ENCODE measurements around the gene SUMF1.
A peak's percentile ranks its signal among the peaks of the same experiment; 100 is the strongest.

SUMF1 gene

DNA sequence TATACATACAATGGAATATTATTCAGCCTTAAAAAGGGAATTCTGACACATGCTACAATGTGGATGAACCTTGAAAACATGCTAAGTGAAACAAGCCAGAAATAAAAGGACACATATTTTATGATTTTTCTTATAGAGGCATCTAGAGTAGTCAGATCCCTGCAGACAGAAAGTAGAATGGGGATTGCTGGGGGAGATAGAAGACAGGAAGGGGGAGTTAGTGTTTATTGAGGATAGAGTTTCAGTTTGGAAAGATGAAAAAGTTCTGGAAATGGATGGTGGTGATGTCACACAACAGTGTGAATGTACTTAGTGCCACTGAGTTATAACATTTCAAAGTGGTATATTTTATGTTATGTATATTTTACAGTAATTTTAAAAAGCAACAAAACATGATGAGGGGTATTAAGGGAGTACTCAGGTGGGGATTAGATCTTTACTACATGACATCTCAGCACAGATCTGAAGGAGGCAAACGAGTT is 30.8 kb upstream of the SUMF1 start:
- DNase-seq (ENCODE audit: low read depth in 3 of 3): no peak

DNA sequence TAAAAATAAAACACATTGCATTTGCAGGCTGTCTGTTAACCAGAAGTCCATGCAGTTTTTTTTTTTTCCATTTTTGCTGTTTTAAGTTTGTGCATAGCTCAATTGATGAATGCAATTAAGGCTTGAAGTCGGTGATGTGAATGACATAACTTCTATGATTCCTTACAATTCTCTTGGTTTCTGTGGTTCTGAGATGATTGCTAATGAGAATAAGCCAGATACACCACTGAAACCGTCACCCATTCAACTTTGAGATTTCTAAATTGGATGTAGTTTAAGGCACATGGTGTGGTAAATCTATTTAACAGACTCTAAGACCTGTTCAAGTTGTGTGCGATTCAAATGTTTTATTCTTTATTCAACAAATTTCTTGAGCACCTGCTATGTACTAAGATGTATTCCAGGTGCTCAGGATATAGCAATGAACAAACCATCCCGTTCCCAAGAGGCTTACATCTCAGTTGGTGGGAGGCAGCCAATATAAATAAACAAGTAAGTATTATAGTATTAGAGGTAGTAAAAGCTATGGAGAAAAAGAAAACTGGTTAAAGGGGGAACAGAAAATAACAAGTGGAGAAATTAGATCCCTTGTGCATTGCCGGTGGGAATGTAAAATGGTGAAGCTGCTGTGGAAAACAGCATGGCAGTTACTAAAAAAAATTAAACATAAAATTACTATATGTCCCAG is 30.1 kb upstream of the SUMF1 start:
- DNase-seq (ENCODE audit: low read depth in 3 of 3): no peak

DNA sequence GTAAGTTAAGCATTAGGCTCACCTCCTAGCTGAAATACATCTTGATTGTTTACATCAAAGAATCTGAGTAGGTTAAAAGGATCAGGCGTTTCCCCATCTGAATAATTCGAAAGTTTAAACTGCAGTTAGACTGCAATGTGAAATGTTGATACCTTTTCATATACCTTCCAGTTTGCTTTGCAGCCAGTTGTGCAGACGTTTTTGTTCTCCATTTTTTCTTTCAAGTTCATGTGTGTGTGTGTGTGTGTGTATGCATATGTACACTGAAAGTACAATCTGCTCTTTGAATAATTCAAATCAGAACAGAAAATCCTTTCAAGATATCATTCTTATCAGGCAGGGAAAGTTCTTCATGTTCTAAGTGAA is 29.0 kb upstream of the SUMF1 start:
- DNase-seq (ENCODE audit: low read depth in 3 of 3): no peak

DNA sequence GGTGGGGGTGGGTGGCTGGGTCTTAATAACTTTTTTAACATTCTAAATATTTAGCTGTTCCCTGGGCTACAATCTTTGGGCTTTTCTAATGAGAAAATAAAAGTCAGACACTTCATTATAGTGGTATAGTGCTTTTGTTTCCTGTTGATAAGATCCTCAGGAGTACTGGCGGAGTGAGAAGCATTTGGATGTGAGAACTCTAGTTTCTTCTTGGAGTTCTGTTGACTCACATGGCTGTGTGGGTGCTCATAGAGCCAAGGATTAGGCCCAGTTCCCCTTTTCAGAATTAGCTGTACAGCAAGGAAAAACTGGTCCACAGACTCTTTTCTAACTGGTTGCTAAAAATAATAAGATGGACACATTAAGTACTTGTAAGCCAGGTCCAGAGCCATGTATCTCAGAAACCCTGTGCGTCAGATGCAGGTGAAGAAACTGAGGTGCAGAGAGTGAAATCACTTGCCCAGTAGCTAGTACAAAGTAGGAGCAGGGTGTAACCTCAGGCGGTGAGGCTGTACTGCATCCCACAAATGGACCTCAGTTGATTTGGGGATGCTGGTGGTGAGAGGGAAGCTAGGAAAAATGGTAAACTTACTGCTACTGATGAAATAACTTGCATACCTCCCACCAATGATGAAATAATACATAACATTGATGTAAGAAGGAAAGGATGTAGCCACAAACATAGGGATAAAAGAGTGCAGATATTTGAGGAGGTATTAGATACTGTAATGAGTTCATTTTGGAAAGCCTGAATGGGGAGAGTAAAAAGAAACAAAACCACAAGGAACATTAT is 28.4 kb upstream of the SUMF1 start:
- no peak for DNase-seq (ENCODE audit: low read depth in 3 of 3)

DNA sequence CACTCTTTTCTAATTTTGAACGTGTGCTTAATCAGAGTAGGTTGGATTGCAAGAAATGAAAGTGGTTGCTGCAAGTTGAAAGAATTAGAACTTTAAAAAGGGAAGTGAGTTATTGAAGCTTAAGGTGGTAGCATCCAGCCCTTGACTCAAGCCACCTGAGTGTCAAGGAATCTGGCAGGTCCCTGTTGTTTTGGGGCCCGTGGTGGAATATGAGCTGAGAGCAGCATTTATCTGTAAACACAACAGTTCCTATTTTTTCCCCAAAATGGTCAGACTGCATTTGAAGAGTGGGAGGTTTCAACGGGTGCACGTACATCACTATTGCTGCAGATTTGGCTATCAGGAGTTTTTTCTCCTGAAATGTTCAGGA is 27.8 kb upstream of the SUMF1 start:
- no peak for DNase-seq (ENCODE audit: low read depth in 3 of 3)

DNA sequence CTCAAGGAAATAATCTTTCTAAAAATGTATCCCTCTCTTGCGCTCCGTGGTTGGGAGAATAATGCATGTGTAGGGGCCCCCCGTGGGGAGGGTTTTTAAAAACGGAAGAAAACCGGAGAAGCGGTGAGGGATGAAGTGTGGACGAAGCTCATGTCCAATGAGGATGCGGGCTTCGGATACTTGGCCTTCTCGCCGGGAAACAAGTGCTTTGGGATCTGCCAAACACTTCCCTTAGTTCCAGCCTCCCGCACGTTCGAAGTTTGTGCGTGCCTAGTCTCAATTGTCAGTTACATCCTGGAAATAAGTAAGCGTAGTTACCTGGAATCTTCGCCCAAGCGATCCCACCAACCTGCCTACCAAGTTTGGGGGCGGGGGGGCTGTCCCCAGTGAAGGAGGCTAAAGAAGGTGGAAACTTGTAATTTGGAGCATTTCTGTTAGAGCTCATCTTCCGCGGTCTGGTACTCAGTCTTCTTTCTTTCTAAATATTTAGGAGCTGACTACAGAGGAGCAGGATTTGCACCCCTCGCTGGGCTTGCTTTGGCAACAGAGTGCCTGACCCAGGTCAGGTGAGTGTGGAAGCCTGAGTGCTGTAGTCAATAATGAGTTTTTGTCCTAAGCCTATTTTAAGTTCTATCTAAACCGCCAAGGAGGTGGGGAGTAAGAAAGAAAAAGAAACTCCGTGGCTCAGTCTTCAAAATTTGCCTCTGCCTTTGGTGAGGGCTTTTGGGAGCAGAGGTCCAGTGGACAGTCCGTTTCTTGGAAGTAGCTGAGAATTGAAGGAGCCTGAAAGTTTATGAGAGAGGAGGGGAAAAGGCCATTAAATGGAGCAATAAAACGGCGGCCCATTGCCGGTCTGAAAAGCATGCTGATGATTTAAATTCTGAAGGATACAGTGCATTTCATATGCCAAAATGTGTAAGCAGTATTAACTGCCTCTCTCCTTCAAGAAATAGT is 27.1 kb upstream of the SUMF1 start:
- no peak for DNase-seq (ENCODE audit: low read depth in 3 of 3)

DNA sequence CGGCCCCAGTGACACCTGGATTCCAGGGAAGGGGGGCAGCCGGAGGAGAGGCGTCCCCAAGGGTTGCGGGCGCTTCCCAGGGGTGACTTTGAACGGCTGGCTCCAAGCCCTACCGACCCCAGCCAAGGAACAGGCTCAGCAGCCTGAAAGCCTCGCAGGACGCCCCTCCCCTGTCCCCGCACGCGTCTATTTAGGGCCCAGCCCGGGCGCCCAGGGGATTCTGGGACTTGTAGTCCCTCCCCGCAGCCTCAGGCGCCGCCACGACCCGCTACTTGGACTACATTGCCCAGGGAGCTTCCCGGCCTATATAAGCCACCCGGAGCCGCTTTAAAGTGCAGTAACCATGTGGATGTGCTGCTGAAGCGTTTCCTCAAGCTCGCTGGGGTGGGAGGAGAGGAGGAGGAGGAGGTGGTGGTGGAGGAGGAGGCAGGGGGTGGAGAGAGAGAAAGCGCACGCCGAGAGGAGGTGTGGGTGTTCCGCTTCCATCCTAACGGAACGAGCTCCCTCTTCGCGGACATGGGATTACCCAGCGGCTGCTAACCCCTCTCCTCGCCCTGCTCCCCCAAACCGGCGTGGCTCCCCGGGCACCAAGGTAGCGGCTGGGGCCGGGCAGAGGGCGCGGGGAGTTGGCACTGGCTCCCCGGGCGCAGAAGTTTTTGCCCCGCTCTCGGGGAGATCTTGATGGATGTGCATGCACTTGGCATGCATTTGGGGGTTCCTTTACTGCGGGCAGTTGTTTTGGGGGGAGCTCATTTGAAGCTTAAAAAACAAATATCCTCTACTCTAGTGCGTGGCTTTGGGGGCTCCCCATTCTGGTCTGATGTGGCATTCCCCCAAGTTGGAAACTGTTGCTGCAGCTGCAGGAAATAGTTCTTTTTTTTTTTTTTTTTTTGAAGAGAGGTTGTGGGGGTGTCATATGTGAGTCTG is 26.2 kb upstream of the SUMF1 start, which contains the start of gene ITPR1:
TSS of gene ITPR1 (plus strand) at position 335 of the 927 bp plus-strand sequence. CDS start 23,144 bp downstream, outside the sequence.
- DNase-seq (ENCODE audit: low read depth in 3 of 3): peak; percentile 93 to 98 (median 98)

DNA sequence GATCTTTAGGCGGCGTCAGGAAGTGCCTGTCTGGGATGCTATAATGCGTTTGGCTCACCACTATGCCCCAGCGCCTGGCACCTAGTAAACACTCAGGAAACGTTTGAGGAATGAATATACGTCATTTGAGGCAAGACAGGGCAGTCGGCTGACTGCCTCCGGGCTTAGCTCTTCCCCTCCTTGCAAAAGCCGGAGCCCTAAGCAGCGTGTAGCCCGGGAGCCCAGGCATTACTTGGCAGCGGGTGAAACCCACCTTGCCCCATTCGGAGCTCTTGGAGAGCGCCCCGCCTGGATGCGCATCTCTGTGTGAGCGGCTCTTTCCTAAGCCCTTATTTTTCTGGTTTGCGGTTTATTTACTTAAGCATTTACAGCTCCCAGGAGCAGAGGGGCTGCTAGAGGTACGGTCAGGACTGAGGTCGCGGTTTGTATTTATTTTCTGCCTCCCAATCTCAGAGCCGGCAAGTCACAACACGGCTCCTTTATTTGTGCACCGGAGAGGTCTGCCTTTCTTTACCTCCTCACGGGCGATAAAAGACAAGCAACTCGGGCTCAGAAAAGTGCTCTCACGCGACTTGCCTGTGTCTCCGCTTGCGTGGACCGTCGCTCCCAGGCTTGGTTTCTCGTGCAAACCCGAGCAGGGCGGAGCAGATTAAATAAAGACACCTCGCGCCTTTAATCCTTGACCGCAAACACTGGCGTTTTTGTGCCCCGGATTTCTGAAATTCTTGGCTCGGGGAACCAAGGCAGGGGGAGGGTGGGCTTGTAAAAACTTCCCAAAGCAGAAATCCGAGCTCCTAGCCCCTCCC is 25.3 kb upstream of the SUMF1 start:
- peak in 1 of 3 donors; percentile 19 for DNase-seq (ENCODE audit: low read depth in 3 of 3)

DNA sequence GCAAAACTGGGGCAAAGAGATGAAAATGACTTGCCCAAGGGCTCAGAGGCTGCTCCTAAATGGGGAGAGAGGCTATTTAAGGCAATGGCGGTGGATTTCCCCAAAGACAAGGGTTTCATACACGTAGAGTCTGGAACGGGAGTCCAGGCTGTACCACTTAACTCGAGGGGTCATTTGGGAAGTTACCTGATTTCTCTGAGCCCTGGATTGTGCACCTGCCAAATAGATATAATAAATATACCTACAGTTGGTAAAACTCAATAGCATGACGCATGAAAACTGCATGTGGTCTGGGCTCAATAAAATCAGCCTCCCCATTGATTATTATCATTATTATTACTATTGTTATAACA is 24.8 kb upstream of the SUMF1 start:
- no peak for DNase-seq (ENCODE audit: low read depth in 3 of 3)

DNA sequence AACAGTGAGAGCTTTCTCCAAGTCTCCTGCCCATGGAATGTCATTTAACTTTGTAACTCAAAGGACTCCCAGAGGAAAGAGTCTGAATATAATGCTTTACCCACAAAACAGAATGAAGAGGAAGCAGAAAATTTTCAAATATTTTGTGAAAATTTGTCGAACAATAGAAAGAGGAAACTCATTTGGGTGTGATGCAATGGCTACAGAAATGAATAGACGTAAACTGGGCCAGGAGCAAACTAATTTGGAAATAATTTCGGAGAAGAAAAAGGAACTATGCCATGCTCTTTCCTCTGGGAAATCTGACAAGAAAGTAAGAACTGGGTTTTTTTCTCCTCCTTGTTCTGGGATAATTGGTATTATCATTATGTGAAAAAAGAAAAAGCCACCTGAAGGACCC is 11.2 kb upstream of the SUMF1 start:
- DNase-seq (ENCODE audit: low read depth in 3 of 3): no peak

DNA sequence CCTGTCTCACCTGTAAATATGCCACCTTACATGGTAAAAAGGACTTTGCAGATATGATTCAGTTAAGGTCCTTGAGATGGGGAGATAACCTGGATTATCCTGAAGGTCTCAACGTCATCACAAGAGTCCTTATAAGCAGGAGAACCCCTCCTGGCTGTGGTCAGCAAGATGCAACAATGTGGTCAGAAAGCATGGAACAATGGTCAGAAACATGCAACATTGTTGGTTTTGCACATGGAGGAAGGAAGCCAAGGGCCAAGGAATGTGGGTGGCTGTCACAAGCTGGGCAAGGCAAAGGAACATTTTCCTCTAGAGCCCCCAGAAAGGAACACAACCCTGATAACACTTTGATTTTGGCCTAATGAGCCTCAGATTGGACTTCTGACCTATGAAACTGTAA is 9.4 kb upstream of the SUMF1 start:
- no peak for DNase-seq (ENCODE audit: low read depth in 3 of 3)

DNA sequence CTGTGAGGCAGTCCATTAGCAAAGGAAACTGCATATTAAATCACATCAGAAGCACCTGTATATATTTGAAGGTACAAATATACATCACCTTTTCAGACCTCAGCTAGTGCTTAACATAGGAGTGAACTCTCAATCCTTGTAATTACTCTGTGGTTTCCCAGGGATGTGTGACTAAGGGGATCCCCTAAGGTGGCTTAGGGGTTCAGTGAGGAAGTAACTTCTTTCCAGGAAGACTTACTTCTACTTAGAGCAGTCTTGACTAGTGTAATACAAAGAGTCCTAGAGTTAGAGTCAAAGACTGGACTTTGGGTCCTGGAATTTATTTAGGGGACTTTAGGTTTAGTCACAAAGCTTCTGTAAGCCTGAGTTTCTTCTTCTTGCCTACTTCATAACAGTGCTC is 8.7 kb upstream of the SUMF1 start:
- DNase-seq (ENCODE audit: low read depth in 3 of 3): no peak

DNA sequence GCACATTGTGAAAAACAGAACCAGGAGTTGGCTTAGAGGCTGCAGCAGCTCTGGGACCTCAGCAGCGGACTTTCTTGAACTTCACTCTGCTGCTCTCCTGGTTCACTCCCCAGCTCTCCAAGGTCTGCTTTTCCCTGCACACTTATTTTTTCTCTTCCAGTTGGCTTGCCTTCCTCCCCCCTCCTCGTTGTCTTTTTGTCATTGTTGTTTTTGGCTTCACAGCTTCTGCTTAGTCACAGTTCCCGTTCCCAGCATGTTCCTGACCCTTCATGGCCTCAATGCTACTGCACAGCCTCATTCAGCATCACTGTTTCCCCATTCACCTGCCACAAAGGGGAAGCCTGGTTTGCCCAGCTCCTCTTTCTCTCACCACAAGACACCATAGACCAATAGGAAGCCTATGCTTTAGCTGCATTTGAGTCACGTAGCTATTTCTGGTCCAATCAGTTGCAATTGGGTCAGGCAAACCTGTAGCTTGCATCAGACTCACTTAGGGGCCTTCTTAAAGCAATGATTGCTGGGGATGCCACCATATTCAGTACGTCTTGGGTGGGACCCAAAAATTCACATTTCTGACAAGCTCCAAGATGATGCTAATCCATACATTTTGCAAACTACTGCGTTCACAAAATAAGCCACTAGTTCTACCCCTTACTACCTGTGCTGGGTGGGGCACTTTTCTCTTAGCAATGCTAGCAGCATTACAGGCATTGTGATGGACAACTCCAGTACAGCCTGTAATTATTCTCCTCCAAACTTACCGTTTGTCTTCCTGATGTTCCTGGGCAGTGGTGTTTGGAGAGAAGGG is 7.8 kb upstream of the SUMF1 start:
- DNase-seq (ENCODE audit: low read depth in 3 of 3): peak in 2 of 3 donors; percentile 19 to 44

DNA sequence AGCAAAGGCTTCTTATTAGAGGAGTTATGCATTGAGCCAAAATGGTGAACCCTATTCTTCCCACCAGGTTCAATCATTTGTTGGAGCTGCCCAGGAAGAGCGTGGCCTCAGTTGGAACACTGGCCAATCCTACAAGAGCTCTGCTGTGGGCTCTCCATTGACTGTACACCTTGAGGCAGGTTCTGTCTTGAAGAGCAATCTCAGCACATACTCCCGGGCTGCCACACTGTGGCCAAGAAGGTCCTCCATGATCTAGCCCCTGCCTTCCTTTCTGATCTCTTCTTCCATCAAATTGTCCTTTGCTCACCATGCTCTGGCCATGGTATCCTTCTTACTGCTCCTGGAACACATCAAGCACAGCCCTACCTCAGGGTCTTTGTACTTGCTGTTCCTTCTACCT is 5.7 kb upstream of the SUMF1 start:
- no peak for DNase-seq (ENCODE audit: low read depth in 3 of 3)

DNA sequence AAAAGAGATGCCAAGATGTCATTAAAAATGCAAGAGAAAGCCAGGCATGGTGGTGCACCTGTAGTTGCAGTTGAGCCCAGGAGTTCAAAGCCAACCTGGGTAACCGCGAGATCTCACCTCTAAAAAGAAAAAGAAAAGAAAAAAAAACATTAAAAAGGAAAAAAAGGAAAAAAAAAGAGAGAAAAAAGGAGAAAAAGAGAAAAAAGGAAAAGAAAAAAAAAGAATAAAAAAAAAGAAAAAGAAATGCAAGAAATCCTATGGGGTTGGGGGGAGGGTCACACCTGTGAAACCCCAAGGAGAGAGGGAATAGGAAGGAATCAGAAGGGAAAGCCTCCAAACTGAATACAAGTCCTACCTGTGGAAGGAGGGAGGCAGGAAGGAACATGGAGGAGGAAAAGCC is 5.2 kb upstream of the SUMF1 start:
- DNase-seq (ENCODE audit: low read depth in 3 of 3): no peak

DNA sequence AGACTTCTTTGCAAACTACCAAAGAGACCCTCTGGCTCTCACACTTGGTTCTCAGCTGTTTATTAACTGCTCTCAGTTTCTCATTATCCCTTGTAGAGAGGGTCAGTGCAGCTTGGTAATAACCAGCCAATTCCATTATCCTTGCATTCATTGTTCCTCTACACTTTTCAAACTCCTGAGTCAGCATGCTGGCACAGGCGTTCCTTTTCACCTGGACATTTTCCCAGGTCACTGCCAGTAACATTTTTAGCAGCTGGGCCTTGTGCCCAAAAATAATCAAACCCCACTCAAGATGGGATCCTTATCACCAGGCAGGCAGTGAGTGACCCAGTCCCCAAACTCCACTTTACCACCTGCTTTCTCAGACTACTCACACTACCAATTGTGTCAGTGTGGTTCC is 4.8 kb upstream of the SUMF1 start:
- no peak for DNase-seq (ENCODE audit: low read depth in 3 of 3)

DNA sequence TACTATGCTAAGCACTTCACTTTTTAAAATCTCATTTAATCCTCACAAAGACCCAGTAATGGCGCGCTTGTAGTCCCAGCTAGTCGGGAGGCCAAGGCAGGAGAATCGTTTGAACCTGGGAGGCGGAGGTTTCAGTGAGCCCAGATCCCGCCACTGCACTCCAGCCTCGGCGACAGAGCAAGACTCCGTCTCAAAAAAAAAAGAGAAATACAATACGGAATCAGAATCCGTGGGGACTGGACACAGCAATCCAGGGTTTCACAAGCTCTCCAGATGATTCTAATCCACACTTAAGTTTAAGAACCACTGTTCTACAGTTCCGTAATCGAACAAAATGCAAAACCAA is 426 bp upstream of the SUMF1 start:
- DNase-seq (ENCODE audit: low read depth in 3 of 3): no peak

DNA sequence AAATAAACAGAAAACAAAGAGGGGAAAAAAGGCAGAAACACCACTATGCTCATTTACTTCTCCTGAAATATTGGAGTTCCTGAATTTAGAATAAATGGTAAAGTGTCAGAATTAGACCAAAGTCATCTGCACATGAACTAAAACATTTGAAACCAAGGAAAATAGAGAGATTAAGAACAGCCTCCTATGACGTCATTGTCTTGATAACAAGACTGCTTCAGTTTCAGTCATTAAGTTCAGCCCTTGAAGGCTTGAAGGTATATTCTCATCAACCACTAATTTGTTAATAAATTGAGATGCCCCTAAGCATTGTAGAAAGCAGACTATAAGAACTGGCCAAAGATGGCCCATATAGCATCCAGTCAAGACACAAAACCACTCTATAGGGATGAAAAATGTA is 2.5 kb downstream of the SUMF1 start:
- no peak for DNase-seq (ENCODE audit: low read depth in 3 of 3)

DNA sequence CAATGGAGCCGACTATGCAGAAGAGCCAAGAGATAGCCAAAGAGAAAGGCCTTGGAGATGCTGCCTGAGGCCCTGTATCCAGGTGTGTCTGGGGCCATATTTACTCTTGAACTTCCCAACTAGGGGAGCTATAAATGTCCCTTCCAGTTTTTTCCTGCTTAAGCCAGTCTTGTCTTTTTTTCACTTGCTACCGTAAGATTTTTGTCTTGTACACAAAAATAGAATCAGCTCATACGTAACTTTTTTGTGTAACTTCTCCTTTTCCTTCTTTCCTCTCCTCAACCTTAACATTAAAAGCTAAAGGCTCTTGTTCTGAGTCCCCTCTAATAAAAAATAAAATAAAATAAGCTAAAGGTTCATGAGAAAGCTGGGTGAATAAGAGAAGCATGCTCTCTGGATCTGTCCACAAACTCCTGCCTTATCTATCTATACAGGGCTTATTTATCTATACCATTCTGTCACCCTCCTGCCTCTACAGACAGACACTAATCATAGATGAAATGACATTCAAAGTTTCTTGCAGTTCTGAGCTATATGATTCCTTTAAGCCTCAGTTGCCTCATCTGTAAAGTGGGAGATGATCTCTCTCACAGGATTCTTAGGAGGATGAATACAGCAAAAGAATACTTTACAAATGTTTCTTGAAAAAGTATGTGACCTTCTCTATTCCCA is 4.6 kb downstream of the SUMF1 start:
- no peak for DNase-seq (ENCODE audit: low read depth in 3 of 3)
